ENCODE results near the gene MBNL1.

- TF ChIP-seq CTCF (optimal IDR thresholded peaks at IDR 0.05 in 1 of 3, IDR thresholded peaks at IDR 0.05 in 1 of 3, conservative IDR thresholded peaks at IDR 0.05 in 1 of 3; ENCODE audit: extremely low read depth in 1 of 3, insufficient read depth in 2 of 3, low read length in 3 of 3): no peak
- TF ChIP-seq EZH2 (IDR thresholded peaks at IDR 0.05; ENCODE audit: low read length): no peak
These were observed 92.2 kb downstream of the MBNL1 start for GRCh38 chr3:152360966-152361365.
